SK-N-SH treated with all-trans-retinoic acid at 6 μM for 48 hours (cell line): ENCODE measurements around the gene PRKCB.

Experiments used
- TCF4 ChIP-seq: fragments of 250-450 bp; sonication (Bioruptor Pico); IDR thresholded peaks from 2 replicates; pipeline ENCODE4 v1.8.0; 2021; ENCODE audit warnings: mild to moderate bottlenecking, moderate library complexity, borderline replicate concordance
- TOX ChIP-seq: fragments of 250-450 bp; sonication (Bioruptor Pico); IDR thresholded peaks from 2 replicates; pipeline ENCODE4 v1.8.0; 2021; ENCODE audit warnings: mild to moderate bottlenecking, moderate library complexity, borderline replicate concordance

DNA sequence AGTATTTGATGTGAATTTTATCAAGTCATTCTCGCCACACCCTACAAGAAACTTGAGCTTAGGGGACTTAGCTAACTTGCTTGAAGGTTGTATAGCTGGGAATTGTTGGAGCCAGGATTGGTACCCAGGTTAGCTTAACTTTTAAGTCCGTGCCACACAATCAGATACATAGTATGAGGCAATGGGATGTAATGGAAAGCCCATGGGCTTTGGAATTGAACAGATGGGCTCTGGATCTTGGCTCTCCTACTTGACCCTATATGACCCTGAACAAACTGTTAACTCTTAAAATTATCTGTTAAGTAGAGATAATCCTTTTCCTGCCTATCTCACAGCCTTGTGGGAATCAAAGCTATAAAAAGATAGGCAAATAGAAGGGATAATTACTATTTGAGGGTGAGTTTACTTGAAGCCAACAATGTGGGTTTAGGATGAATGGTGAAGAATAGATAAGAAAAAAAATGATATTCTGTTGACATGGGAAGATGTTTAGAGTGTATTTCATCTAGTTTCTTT, 368.4 kb downstream of the PRKCB start:
- TF ChIP-seq TOX (CRISPR knock-in tag) = no peak
- no peak for TF ChIP-seq TCF4 (CRISPR knock-in tag)
